Activated CD8-positive, alpha-beta memory T cell treated with anti-CD3 and anti-CD28 coated beads for 36 hours (primary cell): ENCODE measurements around the gene ITGA8. TPM values are rescaled to one million over a fixed set of nuclear protein-coding genes. Genes with fewer than 3 reads are reported as not detected.
"Not testable (repeated sequence)": the region's sequence is repeated elsewhere in the genome, so short reads cannot be mapped to it uniquely, and the experiment has no call there.

Source experiments
- CTCF ChIA-PET: fragments of 350-600 bp; sonication (Branson Sonifier 250); formaldehyde crosslinking; loops from one replicate; lab custom pipeline; 2021; ENCODE audit warnings: antibody characterized with exemption; lab: Charles Lee
- POLR2A ChIA-PET: fragments of 350-600 bp; sonication (Branson Sonifier 250); formaldehyde crosslinking; loops from one replicate; lab custom pipeline; 2021; ENCODE audit warnings: antibody characterized with exemption; lab: Charles Lee
- total RNA-seq, 2 experiments: library from RNA; stranded (reverse); gene quantifications; one replicate each; pipeline ENCODE4 v1.2.3, GENCODE V29; 2021

The ITGA8 gene
- total RNA-seq, 2 experiments from 2014 or later: not detected

- POLR2A ChIA-PET, CTCF ChIA-PET: not testable (repeated sequence)
Measured at GRCh38 chr10:15534928-15535538, 184.7 kb downstream of the ITGA8 start.

DNA sequence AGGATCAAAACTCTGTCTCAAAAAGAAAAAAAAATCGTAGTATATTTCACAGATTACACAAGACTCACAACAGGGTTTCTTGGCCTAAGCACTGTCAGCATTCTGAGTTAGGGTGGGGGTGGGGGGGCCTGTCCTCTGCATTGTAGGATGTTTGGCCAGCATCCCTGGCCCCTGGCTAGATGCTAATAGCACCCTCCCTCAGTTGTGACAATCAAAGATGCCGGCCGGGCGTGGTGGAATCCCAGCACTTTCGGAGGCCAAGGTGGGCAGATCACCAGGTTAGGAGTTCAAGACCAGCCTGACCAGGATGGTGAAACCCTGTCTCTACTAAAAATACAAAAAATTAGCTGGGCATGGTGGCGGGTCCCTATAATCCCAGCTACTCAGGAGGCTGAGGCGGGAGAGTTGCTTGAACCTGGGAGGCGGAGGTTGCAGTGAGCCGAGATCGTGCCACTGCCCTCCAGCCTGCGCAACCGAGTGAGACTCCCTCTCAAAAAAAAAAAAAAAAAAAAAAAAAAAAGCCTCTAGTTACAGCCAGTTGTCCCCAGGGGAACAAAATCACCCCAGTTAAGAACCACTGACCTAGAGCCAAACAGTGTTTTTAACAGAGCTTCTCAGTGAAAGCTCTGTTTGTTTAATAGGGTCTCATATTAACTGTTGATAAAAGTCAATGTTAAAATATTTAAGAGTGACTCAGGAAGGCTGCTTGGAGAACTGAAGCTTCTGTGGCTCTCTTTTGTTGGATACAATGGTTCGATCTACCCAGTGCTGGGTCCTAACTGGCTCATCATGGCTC is 187.6 kb downstream of the ITGA8 start:
- POLR2A ChIA-PET: no interaction called here
- CTCF ChIA-PET: no interaction called here

DNA sequence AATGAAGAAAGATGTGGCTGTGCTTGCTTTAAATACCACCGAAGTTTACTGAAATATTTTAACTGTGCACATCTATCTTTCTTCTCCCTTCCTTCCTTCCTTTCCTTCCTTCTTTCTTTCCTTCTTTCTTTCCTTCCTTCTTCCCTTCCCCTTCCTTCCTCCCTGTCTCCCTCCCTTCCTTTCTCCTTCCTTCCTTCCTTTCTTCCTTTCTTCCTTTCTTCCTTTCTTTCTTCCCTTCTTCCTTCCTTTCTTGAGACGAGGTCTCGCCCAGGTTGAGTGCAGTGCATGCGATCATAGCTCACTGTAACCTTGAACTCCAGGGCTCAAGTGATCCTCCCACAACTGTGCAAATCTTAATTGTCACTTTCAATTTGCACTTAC is 190.9 kb downstream of the ITGA8 start:
- ChIA-PET POLR2A (no interaction called here), CTCF (no interaction called here)

GRCh38 chr10:15526754-15527153 is 193.0 kb downstream of the ITGA8 start:
- CTCF ChIA-PET: no interaction called here
- POLR2A ChIA-PET: no interaction called here

- ChIA-PET POLR2A (no interaction called here), CTCF (no interaction called here)
Measured at GRCh38 chr10:15521328-15521903, 198.3 kb downstream of the ITGA8 start.

- ChIA-PET POLR2A (no interaction called here), CTCF (no interaction called here)
Measured at GRCh38 chr10:15518250-15518649, 201.5 kb downstream of the ITGA8 start.

GRCh38 chr10:15516256-15517085 is 203.3 kb downstream of the ITGA8 start:
- ChIA-PET CTCF (no interaction called here), POLR2A (no interaction called here)

DNA sequence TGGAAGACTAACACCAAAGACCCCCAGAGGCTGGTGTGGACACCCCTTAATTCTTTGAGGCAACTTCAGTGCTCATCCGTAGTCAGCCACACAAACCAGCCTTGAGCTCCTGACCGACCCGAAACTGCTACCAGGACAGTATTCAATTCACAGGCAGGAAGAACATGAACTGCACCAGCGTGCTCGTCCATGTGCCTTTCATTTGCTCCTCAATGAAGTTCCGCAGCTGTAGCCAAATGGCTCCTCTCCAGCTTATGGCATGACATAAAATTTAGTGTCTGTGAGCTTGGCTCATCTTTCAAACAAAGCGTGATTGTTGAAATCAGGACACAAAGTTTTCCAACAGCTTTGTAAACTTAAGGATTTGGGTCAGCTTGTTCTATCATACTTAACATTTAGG is 204.5 kb downstream of the ITGA8 start:
- CTCF ChIA-PET: interaction anchor here (0.8 kb wide), 1 partner anchor 8 kb away, joined by 4 read pairs; no protein-coding TSS in a partner anchor
- POLR2A ChIA-PET: no interaction called here

DNA sequence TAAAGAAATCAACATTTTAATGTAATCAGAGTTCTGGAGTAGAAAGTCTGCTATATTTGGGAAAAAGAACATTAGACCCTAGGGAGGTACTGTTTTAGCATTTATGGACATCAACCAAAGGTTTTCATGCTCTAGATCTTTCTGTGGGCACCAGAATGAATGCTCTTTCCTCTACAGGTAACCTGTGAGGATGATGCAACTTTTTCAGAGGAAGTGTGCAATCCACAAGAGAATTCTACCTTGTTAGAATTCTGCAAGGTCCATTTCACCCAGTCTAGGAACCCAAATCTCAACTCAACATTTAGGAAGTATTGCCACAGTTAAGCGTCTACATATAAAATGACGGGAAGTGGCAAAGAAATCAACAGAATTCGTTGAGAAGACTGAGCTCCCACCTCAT is 208.8 kb downstream of the ITGA8 start:
- POLR2A ChIA-PET: no interaction called here
- CTCF ChIA-PET: no interaction called here

- CTCF ChIA-PET: no interaction called here
- POLR2A ChIA-PET: no interaction called here
Measured at GRCh38 chr10:15505329-15505728, 214.4 kb downstream of the ITGA8 start.

DNA sequence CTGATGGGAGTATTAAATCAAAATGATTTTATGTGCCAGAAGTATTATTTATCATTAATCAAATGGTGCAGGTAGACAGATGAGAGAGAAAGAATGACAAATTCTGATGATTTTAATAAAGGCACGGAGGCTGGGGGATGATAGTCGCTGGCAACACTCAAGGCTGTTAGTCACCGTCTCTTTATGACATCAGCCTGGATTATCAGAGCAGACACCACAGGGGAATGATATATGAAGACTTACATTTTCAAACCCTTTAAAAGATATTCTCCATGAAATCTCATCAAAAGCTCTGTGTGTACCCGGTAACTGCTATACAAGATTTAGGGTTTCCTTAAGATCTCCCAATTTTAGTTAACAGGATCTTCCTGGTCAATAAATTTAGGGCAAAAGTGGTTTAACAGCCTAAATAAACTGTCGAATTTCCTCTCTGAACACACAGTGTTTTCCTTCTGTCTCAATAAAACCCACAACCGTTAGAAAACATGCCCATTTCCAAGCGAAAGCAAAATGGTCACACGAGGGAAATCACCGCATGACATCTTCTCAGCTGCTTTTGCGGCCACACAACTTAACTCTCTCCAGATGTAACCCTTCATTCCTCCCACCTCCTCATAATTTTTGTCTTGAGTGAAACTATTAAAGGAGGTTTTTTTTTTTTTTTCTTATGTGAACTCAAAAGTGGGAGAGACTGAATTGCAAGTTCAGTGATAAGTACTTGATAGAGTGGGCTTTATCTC is 215.5 kb downstream of the ITGA8 start:
- CTCF ChIA-PET: no interaction called here
- POLR2A ChIA-PET: no interaction called here

DNA sequence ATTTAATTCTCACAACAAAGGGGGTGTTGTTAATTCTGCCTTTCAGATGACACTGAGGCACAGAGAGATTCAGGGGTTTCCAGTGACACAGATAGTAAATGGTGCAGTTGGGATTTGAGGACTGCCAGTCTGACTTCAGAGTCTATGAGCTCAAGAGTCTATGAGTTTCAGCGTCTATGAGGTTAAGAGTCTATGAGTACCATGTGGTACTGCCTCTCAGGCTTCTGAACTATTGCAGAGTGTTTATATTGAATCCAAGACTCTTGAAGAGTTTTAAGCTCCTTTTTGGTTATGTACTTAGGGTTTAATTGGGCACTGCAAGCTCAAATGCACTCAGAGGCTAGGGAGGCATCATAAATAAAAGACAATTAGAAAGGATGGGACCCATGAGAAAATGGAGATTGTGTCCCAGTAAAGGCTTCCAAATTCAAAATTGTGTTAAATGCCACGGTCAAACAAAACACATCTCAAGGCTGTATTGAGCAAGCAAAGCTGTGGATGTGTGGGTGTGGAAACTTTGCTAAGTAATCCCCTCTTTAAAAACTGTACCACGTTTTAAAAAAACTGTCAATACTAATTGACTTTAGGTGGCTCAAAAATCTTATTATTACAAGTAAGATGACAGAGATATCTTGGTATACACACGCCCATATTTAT is 224.7 kb downstream of the ITGA8 start:
- CTCF ChIA-PET: no interaction called here

DNA sequence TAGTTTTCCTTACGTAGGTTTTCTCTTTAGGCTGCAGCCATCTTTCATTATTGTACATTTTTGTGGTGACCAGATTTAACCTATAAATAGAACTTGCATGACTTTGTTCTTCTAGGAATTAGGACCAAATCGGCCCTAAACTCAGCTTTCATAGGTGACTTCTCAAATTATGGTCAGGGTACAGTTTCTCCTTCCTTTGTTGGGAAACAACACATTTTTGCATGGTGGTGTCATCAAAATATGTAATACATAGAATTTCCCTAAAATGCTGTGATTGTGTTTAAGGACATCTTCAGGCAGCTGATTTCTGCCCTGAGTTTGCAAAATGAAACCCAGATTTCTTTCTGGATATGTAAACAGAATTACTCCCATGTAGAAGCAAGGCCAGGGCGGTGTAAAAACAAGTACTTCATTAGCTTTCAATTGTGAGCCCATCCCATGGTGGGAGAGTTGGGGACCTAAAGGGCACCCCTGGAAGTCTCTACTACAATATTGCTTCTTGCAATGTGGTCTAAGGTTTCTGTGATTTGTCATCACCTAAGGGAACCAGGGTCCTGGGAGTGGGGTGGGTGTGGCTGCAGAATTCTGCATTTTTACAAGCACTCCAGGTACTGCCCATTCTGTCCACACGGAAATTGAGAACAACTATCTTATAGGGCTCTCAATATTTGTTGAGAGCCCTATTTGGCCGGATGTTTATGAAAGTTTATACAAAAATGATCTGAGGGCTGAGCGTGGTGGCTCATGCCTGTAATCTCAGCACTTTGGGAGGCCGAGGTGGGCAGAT is 227.7 kb downstream of the ITGA8 start:
- CTCF ChIA-PET: no interaction called here
- POLR2A ChIA-PET: no interaction called here

More for the DNA sequence above, 224.7 kb downstream of the ITGA8 start:
- POLR2A ChIA-PET: no interaction called here

- ChIA-PET POLR2A (no interaction called here), CTCF (no interaction called here)
Measured at GRCh38 chr10:15489431-15489830, 230.3 kb downstream of the ITGA8 start.

DNA sequence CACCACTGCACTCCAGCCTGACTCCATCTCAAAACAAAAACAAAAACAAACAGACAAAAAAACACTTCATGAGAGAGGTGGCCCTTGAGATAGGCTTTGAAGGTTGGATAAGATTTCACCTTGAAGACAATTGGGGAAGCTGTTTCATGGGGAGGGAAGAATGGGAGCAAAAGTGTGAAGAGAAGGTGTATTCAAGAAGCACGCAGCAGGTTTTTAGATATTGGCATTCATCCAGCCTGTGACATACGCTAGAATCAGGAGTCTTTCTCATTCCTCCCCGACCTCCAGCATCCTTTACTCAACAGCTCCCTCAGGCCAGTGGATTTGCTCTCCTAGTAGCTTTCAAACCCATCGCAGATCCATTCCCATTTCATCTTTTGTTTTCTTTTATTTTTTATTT is 232.3 kb downstream of the ITGA8 start:
- CTCF ChIA-PET: no interaction called here
- POLR2A ChIA-PET: no interaction called here

DNA sequence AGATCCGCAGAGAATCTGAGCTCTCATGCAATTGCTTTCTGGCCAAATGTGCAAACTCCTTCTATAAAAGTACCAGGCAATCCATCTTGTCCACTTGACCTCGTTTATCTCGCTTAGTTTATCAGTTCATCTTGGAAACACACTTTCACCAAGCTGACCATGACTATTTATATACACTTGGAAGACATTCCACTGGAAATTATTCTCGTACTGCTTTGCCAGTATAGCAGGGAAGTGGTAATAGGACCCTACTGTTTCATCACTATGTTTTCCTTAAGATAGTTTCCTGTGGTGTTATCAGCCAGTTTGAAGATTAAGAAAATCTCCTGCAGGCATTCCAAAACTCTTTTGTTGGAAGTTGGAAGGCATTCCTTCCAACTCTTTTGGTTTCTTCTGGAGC is 233.3 kb downstream of the ITGA8 start:
- ChIA-PET POLR2A (no interaction called here), CTCF (no interaction called here)

DNA sequence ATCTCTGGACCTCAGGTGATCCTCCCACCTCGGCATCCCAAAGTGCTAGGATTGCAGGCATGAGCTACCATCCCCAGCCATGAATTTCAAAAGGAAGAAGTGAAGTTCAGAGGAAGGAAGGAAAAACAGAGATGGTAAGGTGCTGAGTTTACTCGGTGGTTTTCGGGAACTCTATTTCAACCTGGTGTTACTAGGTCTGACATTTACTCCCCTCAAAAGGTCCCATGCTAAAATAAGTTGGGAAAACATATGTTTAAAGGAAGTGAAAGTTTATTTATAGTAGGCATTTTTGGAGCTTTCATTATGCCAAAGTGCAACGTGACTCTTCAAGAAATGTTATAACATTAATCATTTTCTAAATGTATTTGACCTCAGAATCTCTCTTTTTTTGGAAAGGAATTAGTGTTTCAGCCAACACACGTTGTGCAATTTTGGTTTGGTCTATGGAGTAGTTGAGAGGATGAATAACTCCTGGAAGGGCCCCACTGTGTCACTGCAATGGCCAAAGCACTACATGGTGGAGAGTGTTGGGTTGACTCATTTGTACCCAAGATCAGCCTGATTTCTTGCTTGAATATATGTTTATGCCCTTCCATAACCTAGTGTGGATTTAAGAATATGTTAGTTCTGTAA is 233.9 kb downstream of the ITGA8 start:
- POLR2A ChIA-PET: no interaction called here
- CTCF ChIA-PET: no interaction called here

DNA sequence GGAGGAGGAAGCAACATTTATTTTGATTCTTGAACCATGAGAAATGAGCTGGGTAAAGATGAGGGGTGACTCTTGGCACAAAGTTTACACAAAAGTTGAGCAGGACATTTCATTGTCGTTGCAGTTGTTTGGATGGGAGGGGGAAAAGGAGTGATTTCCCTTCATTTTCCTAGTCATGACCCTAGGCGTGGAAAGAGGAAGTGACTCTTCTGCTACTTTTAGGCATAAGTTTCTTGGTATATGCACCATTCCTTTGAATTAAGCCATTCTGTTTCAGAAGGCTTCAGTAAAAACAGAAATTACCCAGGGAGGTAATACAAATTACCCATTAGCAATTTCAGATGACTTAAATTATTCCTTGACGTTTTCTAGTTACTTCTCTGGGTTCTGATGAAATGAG is 234.7 kb downstream of the ITGA8 start:
- CTCF ChIA-PET: no interaction called here
- POLR2A ChIA-PET: no interaction called here
